Panc1 (cell line): ENCODE measurements around the gene COPS2.

Source experiments
- POLR2AphosphoS5 ChIP-seq: IDR thresholded peaks from 2 replicates; pipeline ENCODE4 v1.6.1; 2012; ENCODE audit warnings: mild to moderate bottlenecking, low read depth, low read length, moderate library complexity
- REST ChIP-seq, 2 experiments: IDR thresholded peaks; 2 replicates each; pipeline ENCODE4 v1.6.1; 2011 to 2012; ENCODE audit warnings: low read depth in 2 of 2, control low read depth in 1 of 2, low read length in 1 of 2, mild to moderate bottlenecking in 1 of 2, moderate library complexity in 1 of 2; ENCODE audit not compliant: insufficient read depth in 1 of 2
- TF ChIP-seq, protein P1 (sequence below): fragments of 450-650 bp; IDR thresholded peaks from 2 replicates; pipeline ENCODE4 v1.5.1; 2017; ENCODE audit warnings: mild to moderate bottlenecking

DNA sequence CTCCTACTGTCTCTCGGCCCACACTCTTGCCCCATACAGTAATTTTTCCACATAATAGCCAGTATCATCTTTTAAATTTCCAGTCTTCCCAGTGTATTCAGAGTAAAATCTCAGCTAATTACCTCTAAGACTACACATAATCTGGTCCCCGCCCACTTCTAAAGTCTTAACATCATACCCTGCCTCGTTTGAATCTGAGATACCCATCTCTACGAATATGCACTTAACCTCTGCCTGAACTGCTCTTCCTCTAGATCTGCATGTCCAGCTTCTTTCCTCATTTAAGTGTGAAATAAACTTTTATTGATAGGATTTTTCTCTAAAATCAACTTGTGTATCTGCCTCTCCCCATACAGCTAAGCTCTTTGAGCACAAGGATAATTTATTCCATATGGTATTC lies 34.6 kb downstream of the COPS2 start:
- TF ChIP-seq, protein P1, sequence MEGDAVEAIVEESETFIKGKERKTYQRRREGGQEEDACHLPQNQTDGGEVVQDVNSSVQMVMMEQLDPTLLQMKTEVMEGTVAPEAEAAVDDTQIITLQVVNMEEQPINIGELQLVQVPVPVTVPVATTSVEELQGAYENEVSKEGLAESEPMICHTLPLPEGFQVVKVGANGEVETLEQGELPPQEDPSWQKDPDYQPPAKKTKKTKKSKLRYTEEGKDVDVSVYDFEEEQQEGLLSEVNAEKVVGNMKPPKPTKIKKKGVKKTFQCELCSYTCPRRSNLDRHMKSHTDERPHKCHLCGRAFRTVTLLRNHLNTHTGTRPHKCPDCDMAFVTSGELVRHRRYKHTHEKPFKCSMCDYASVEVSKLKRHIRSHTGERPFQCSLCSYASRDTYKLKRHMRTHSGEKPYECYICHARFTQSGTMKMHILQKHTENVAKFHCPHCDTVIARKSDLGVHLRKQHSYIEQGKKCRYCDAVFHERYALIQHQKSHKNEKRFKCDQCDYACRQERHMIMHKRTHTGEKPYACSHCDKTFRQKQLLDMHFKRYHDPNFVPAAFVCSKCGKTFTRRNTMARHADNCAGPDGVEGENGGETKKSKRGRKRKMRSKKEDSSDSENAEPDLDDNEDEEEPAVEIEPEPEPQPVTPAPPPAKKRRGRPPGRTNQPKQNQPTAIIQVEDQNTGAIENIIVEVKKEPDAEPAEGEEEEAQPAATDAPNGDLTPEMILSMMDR, result no peak
- no peak for TF ChIP-seq POLR2AphosphoS5
- TF ChIP-seq REST (IDR thresholded peaks at IDR 0.05; ENCODE audit: insufficient read depth in 1 of 2, low read depth in 2 of 2, low read length in 1 of 2), result no peak
